H1 (cell line): ENCODE results near the gene NDUFA3. TPM values are rescaled to one million over a fixed set of nuclear protein-coding genes. Genes with fewer than 3 reads are reported as not detected.

Experiments
- CTCF ChIA-PET: fragments of 300-600 bp; sonication (Branson Sonifier 250); formaldehyde crosslinking; loops from one replicate; lab custom pipeline; 2021; ENCODE audit not compliant: partially characterized antibody; lab: Charles Lee
- POLR2A ChIA-PET: fragments of 300-600 bp; sonication (Branson Sonifier 250); formaldehyde crosslinking; loops from one replicate; lab custom pipeline; 2021; ENCODE audit warnings: inconsistent platforms; ENCODE audit not compliant: partially characterized antibody; lab: Charles Lee
- DNase-seq, 2 experiments: peaks; one replicate each; pipeline versions ENCODE4 v3.0.0 to v3.0.0-alpha.2; 2010 to 2022; ENCODE audit warnings: low spot score in 2 of 2, low read depth in 1 of 2, mixed read lengths in 1 of 2
- FAIRE-seq: peaks from 2 replicates; lab custom pipeline; 2011; peaks lifted over from hg19 to GRCh38; lab: Jason Lieb, UNC
- H2AFZ ChIP-seq: 2 replicates; pipeline ENCODE4 v1.8.1; 2012; ENCODE audit warnings: low read length, inconsistent platforms
- H2AK5ac ChIP-seq: 2 replicates; pipeline ENCODE4 v1.6.1; 2013; ENCODE audit warnings: low read depth, low read length
- H2BK120ac ChIP-seq: replicated peaks from 2 replicates; pipeline ENCODE3; 2013; ENCODE audit warnings: low read depth, low read length, inconsistent platforms
- H2BK12ac ChIP-seq: 2 replicates; pipeline ENCODE4 v1.6.1; 2013; ENCODE audit warnings: low read depth, low read length
- H2BK15ac ChIP-seq: 2 replicates; pipeline ENCODE4 v1.6.1; 2013; ENCODE audit warnings: low read length
- H2BK20ac ChIP-seq: 2 replicates; pipeline ENCODE4 v1.6.1; 2013; ENCODE audit warnings: low read length
- H2BK5ac ChIP-seq: 2 replicates; pipeline ENCODE4 v1.6.1; 2013; ENCODE audit warnings: low read depth, low read length
- H3K14ac ChIP-seq: 2 replicates; pipeline ENCODE4 v1.6.1; 2013; ENCODE audit warnings: inconsistent platforms; ENCODE audit not compliant: insufficient read length
- H3K18ac ChIP-seq: 2 replicates; pipeline ENCODE4 v1.6.1; 2013; ENCODE audit warnings: low read length; ENCODE audit errors: extremely low read depth
- H3K23ac ChIP-seq: 2 replicates; pipeline ENCODE4 v1.6.1; 2013; ENCODE audit warnings: inconsistent platforms; ENCODE audit not compliant: insufficient read length
- H3K23me2 ChIP-seq: 2 replicates; pipeline ENCODE4 v1.6.1; 2013; ENCODE audit warnings: low read depth, low read length
- H3K27ac ChIP-seq: 2 replicates; pipeline ENCODE4 v1.6.1; 2011; ENCODE audit warnings: low read depth, low read length, inconsistent platforms
- H3K27me3 ChIP-seq, 4 experiments: replicated peaks in 1 of 4; 1 replicate in 1 of 4; 2 replicates in 3 of 4; pipeline versions ENCODE4 v1.6.1 to v1.8.1; 2011 to 2013; ENCODE audit warnings: low read length in 3 of 4, mild to moderate bottlenecking in 3 of 4, inconsistent platforms in 2 of 4, mixed read lengths in 2 of 4, moderate library complexity in 1 of 4; ENCODE audit not compliant: control insufficient read depth in 3 of 4, insufficient read depth in 3 of 4; ENCODE audit errors: extremely low read depth in 1 of 4
- H3K36me3 ChIP-seq, 4 experiments: 2 replicates each; pipeline versions ENCODE4 v1.6.1 to v1.8.1; 2011 to 2013; ENCODE audit warnings: mild to moderate bottlenecking in 4 of 4, low read length in 3 of 4, moderate library complexity in 2 of 4, control low read depth in 1 of 4, inconsistent platforms in 1 of 4; ENCODE audit not compliant: insufficient read depth in 4 of 4, control insufficient read depth in 2 of 4
- H3K4ac ChIP-seq: replicated peaks from 2 replicates; pipeline ENCODE3; 2013; ENCODE audit warnings: low read length, low read depth, mixed read lengths, inconsistent platforms; ENCODE audit not compliant: insufficient read length
- H3K4me1 ChIP-seq, 4 experiments: replicated peaks in 1 of 4; 1 replicate in 1 of 4; 2 replicates in 3 of 4; pipeline versions ENCODE4 v1.6.1 to v1.8.1; 2011 to 2013; ENCODE audit warnings: low read length in 3 of 4, inconsistent platforms in 2 of 4, mixed read lengths in 1 of 4; ENCODE audit not compliant: insufficient read depth in 4 of 4, control insufficient read depth in 3 of 4
- H3K4me2 ChIP-seq, 2 experiments: 2 replicates each; pipeline versions ENCODE4 v1.6.1 to v1.8.1; 2011 to 2013; ENCODE audit warnings: low read depth in 2 of 2, low read length in 2 of 2, control low read depth in 1 of 2, inconsistent platforms in 1 of 2, mild to moderate bottlenecking in 1 of 2; ENCODE audit not compliant: insufficient read depth in 1 of 2
- H3K4me3 ChIP-seq, 4 experiments: fragments of 200-600, 300-600 bp in 1 of 4; sonication (generic), shearing (Covaris generic), sonication (Bioruptor Twin) in 1 of 4; 2 replicates each; pipeline versions ENCODE4 v1.5.1 to v1.8.1; 2011 to 2016; ENCODE audit warnings: low read length in 4 of 4, low read depth in 3 of 4, control low read depth in 2 of 4, inconsistent platforms in 2 of 4, mild to moderate bottlenecking in 2 of 4, mixed read lengths in 1 of 4, moderate library complexity in 1 of 4; ENCODE audit not compliant: insufficient read depth in 2 of 4; ENCODE audit errors: extremely low read depth in 1 of 4
- H3K56ac ChIP-seq: replicated peaks from 2 replicates; pipeline ENCODE3; 2013; ENCODE audit warnings: low read depth, mild to moderate bottlenecking, mixed read lengths, low read length, inconsistent platforms; ENCODE audit not compliant: insufficient read length
- H3K79me1 ChIP-seq: 2 replicates; pipeline ENCODE4 v1.6.1; 2013; ENCODE audit warnings: low read depth, low read length, control low read depth
- H3K79me2 ChIP-seq, 2 experiments: 2 replicates each; pipeline versions ENCODE4 v1.6.1 to v1.8.1; 2012 to 2013; ENCODE audit warnings: low read length in 2 of 2, mild to moderate bottlenecking in 2 of 2, inconsistent platforms in 1 of 2; ENCODE audit not compliant: insufficient read depth in 2 of 2, control insufficient read depth in 1 of 2
- H3K9ac ChIP-seq, 4 experiments: replicated peaks in 1 of 4; 1 replicate in 1 of 4; 2 replicates in 3 of 4; pipeline versions ENCODE4 v1.6.1 to v1.8.1; 2011 to 2013; ENCODE audit warnings: low read depth in 3 of 4, low read length in 3 of 4, control low read depth in 2 of 4, mild to moderate bottlenecking in 2 of 4, moderate library complexity in 2 of 4, inconsistent platforms in 1 of 4; ENCODE audit errors: extremely low read depth in 1 of 4
- H3K9me3 ChIP-seq, 2 experiments: 2 replicates each; pipeline versions ENCODE4 v1.6.1 to v1.8.1; 2012 to 2013; ENCODE audit warnings: mild to moderate bottlenecking in 2 of 2, moderate library complexity in 2 of 2, control low read depth in 1 of 2, inconsistent platforms in 1 of 2, low read depth in 1 of 2, low read length in 1 of 2, mixed read lengths in 1 of 2; ENCODE audit not compliant: insufficient read depth in 2 of 2
- H4K20me1 ChIP-seq, 2 experiments: replicated peaks in 1 of 2; 2 replicates each; pipeline versions ENCODE3 to v1.8.1; 2011 to 2013; ENCODE audit warnings: inconsistent platforms in 2 of 2, low read length in 2 of 2, mild to moderate bottlenecking in 1 of 2; ENCODE audit not compliant: insufficient read depth in 2 of 2, control insufficient read depth in 1 of 2
- H4K5ac ChIP-seq: 2 replicates; pipeline ENCODE4 v1.6.1; 2013; ENCODE audit warnings: low read length, low read depth, mixed read lengths, inconsistent platforms; ENCODE audit not compliant: insufficient read length
- H4K8ac ChIP-seq: 2 replicates; pipeline ENCODE4 v1.8.0; 2013; ENCODE audit warnings: mild to moderate bottlenecking, moderate library complexity, low read length, inconsistent platforms; ENCODE audit not compliant: insufficient read depth; ENCODE audit errors: extremely low read depth
- H4K91ac ChIP-seq: replicated peaks from 2 replicates; pipeline ENCODE3; 2013; ENCODE audit warnings: low read length, mixed read lengths, inconsistent platforms; ENCODE audit not compliant: insufficient read length
- CBX5 ChIP-seq: fragments of 300-800, 300-1000 bp; sonication (generic); IDR thresholded peaks from 2 replicates; pipeline ENCODE4 v1.7.1; 2016; ENCODE audit warnings: antibody characterized with exemption, low read length, low read depth
- NANOG ChIP-seq: IDR thresholded peaks from 2 replicates; pipeline ENCODE4 v1.6.1; 2011; ENCODE audit warnings: low read length, low read depth, mild to moderate bottlenecking, inconsistent platforms; ENCODE audit not compliant: insufficient read depth, poor library complexity, severe bottlenecking
- PHF8 ChIP-seq: fragments of 200-600 bp; sonication (generic); conservative IDR thresholded peaks from 2 replicates; pipeline ENCODE4 v1.7.1; 2012; ENCODE audit warnings: low read depth, mild to moderate bottlenecking, inconsistent platforms, low read length, moderate library complexity
- POLR2AphosphoS5 ChIP-seq: IDR thresholded peaks from 2 replicates; pipeline ENCODE4 v1.6.1; 2011; ENCODE audit warnings: low read depth, low read length
- SAP30 ChIP-seq: fragments of 300-600 bp; sonication (generic); IDR thresholded peaks from 2 replicates; pipeline ENCODE4 v1.7.1; 2012; ENCODE audit warnings: low read length, moderate library complexity, mild to moderate bottlenecking, inconsistent platforms; ENCODE audit not compliant: insufficient read depth, insufficient replicate concordance
- SIN3A ChIP-seq, 2 experiments: IDR thresholded peaks in 1 of 2; conservative IDR thresholded peaks in 1 of 2; 2 replicates each; pipeline ENCODE4 v1.6.1; 2011 to 2012; ENCODE audit warnings: low read length in 2 of 2, improper control_type of control experiment in 1 of 2, low read depth in 1 of 2, mild to moderate bottlenecking in 1 of 2
- SIRT6 ChIP-seq: IDR thresholded peaks from one replicate; pipeline ENCODE4 v1.7.1; 2012; ENCODE audit warnings: low read length, inconsistent platforms
- SIX5 ChIP-seq: IDR thresholded peaks from 2 replicates; pipeline ENCODE4 v1.6.1; 2011; ENCODE audit warnings: mild to moderate bottlenecking, low read depth, low read length
- SP4 ChIP-seq: IDR thresholded peaks from 2 replicates; pipeline ENCODE4 v1.6.1; 2012; ENCODE audit warnings: low read length, inconsistent platforms
- SUZ12 ChIP-seq: fragments of 200-600 bp; sonication (generic); IDR thresholded peaks from 2 replicates; pipeline ENCODE4 v1.6.1; 2012; ENCODE audit warnings: mild to moderate bottlenecking, inconsistent platforms, low read length, moderate library complexity, mixed read lengths
- WGBS, 2 experiments: shearing (Covaris generic) in 1 of 2; methylation state at CpG; one replicate each; pipeline versions ENCODE4 v1.1.6 to v1.1.7; 2013 to 2015; ENCODE audit warnings: low lambda C conversion rate in 2 of 2, mixed read lengths in 2 of 2, inconsistent platforms in 1 of 2, low coverage in 1 of 2, missing lambda C conversion rate in 1 of 2; ENCODE audit not compliant: insufficient replicate concordance in 2 of 2, insufficient coverage in 1 of 2, insufficient read length in 1 of 2; ENCODE audit errors: extremely low coverage in 1 of 2, missing lambda C conversion rate in 1 of 2; 5-methylcytosine and 5-hydroxymethylcytosine counted together
- polyA plus RNA-seq, 7 experiments: library from polyadenylated mRNA; depleted of rRNA in 3 of 7; stranded (reverse) in 5 of 7; unstranded in 2 of 7; fragments of >200 nt in 5 of 7; fragments of 200-250 nt in 2 of 7; gene quantifications; 1 replicate in 5 of 7; 2 replicates in 1 of 7; 4 replicates in 1 of 7; pipeline versions ENCODE4 v1.2.1 to v1.2.3, GENCODE V29; 2011 to 2013; ENCODE audit warnings: missing spikeins in 2 of 7, mixed read lengths in 2 of 7
- total RNA-seq: library from RNA; stranded (reverse); fragmentation: NEBNext Ultra II Directional; extraction: Animal tissue kit (Norgen Biotek cat#: 25700); gene quantifications from 2 replicates; pipeline ENCODE4 v1.2.1, GENCODE V29; 2021

NDUFA3 gene
- total and polyA plus RNA-seq, 2 of the 8 experiments (the other 6 are each of a cell fraction or from before 2014, with no cell fraction given), result 175 to 208 TPM

GRCh38 chr19:54115109-54116063 lies 12.7 kb downstream of the NDUFA3 start, which contains the start of the genes PRPF31 and TFPT:
PRPF31 (plus strand) TSS chr19:54115754; CDS start chr19:54118279, 2,525 bp downstream.
TFPT (minus strand) TSS chr19:54115657; CDS start chr19:54115269, 388 bp downstream.
- FAIRE-seq (peak; percentile 93), DNase-seq (peak; percentile 87 to 96)
- Histone ChIP-seq H3K18ac (peak within 1 kb of the TSS; percentile 97; the same call in 1 of the 2 replicates), H3K14ac (no peak within 1 kb of the TSS), H3K36me3 (peaks cover 5 to 20% (median 14%) of the 10 kb centered on the region in 4 experiments; a peak in 7 of 8 replicates), H4K8ac (peak within 1 kb of the TSS; percentile 90; the same call in 1 of the 2 replicates), H3K79me1 (peaks cover 12% of the 10 kb centered on the region), H3K23ac (no peak within 1 kb of the TSS), H3K9ac (peak within 1 kb of the TSS; percentile 70 to 94 (median 92)), H4K5ac (peak within 1 kb of the TSS; percentile 90), H2AK5ac (0 out of 2 replicates have a peak within 1 kb of the TSS, but pooled peaks have one; percentile 16), H3K4me3 (peak within 1 kb of the TSS; percentile 74 to 100 (median 94)), H3K27ac (peak within 1 kb of the TSS; percentile 92), H3K79me2 (peaks cover 0 to 10% of the 10 kb centered on the region in 2 experiments; a peak in 2 of 4 replicates), H2BK15ac (no peak within 1 kb of the TSS), H2AFZ (peak within 1 kb of the TSS; percentile 99; the same call in 1 of the 2 replicates), H3K4me2 (peak within 1 kb of the TSS; percentile 77 to 81), H4K20me1 (peaks cover 0 to 5% of the 10 kb centered on the region in 2 experiments), H3K23me2 (peaks cover 7% of the 10 kb centered on the region), H2BK20ac (no peak within 1 kb of the TSS), H3K4ac (no peak within 1 kb of the TSS), H3K56ac (peak within 1 kb of the TSS; percentile 86), H3K27me3 (no peaks in the 10 kb centered on the region), H3K4me1 (peaks cover 0 to 7% (median 2%) of the 10 kb centered on the region in 4 experiments; a peak in 3 of 7 replicates), H3K9me3 (no peaks in the 10 kb centered on the region), H2BK5ac (peak within 1 kb of the TSS; percentile 95), H4K91ac (no peak within 1 kb of the TSS), H2BK12ac (no peak within 1 kb of the TSS), H2BK120ac (no peak within 1 kb of the TSS)
- POLR2A ChIA-PET, result interaction anchor here (0.6 to 6.6 kb wide), 30 partner anchors 10 to 330 kb away, joined by 3 to 116 read pairs (median 5); partner anchors contain the start of genes CNOT3, LENG1, MYADM and NDUFA3
- CTCF ChIA-PET, result interaction anchor here (0.6 to 1.5 kb wide), 3 partner anchors 14 to 1568 kb away, joined by 3 to 4 read pairs (median 3); no protein-coding TSS in a partner anchor
- 2% methylated on average over 57 of the region's 60 CpGs; no CpG with 5 or more reads in 1 of the 2 experiments for WGBS, 2 experiments
- TF ChIP-seq SAP30 (no peak), SIX5 (peak; percentile 96), NANOG (peak; percentile 42), PHF8 (peak; percentile 73), SP4 (peak; percentile 65; the same call in 1 of the 2 replicates), SUZ12 (no peak), CBX5 (no peak), POLR2AphosphoS5 (peak; percentile 95), SIN3A (conservative IDR thresholded peaks at IDR 0.05 in 1 of 2, IDR thresholded peaks at IDR 0.05 in 1 of 2; ENCODE audit: low read depth in 1 of 2, low read length in 2 of 2) (peak; percentile 91 to 95; a peak in 3 of 4 replicates), SIRT6 (no peak)
